HepG2 (cell line): ENCODE measurements around the gene GPR4. TPM values are rescaled to one million over a fixed set of nuclear protein-coding genes. Genes with fewer than 3 reads are reported as not detected.

Experiments used
- BORCS8-MEF2B ChIP-seq: sonication (generic); formaldehyde crosslinking; IDR thresholded peaks from 2 replicates; pipeline ENCODE4 v1.8.0; 2022; ENCODE audit warnings: mild to moderate bottlenecking, missing genetic modification reagents
- CEBPB ChIP-seq: IDR thresholded peaks from 2 replicates; pipeline ENCODE4 v1.6.1; 2011; ENCODE audit warnings: low read depth, low read length, improper control_type of control experiment, borderline replicate concordance
- E2F2 ChIP-seq: sonication (generic); formaldehyde crosslinking; IDR thresholded peaks from 2 replicates; pipeline ENCODE4 v1.4.0; 2020; ENCODE audit warnings: missing genetic modification reagents, borderline replicate concordance
- HIC2 ChIP-seq: sonication (generic); formaldehyde crosslinking; IDR thresholded peaks from 2 replicates; pipeline ENCODE4 v1.9.0; 2022; ENCODE audit warnings: low read depth, missing genetic modification reagents
- PRPF4 ChIP-seq: fragments of 200-400 bp; formaldehyde crosslinking; IDR thresholded peaks from 2 replicates; pipeline ENCODE4 v1.6.1; 2016; ENCODE audit warnings: low read length, low read depth; ENCODE audit not compliant: poor library complexity, severe bottlenecking
- RBM39 ChIP-seq: fragments of 200-400 bp; formaldehyde crosslinking; IDR thresholded peaks from one replicate; pipeline ENCODE4 v1.6.1; 2018; ENCODE audit warnings: antibody characterized with exemption, mild to moderate bottlenecking, low read depth, low read length; ENCODE audit not compliant: poor library complexity, severe bottlenecking
- SP140L ChIP-seq: sonication (generic); formaldehyde crosslinking; IDR thresholded peaks from 2 replicates; pipeline ENCODE4 v1.4.0; 2020; ENCODE audit warnings: missing genetic modification reagents, borderline replicate concordance
- WIZ ChIP-seq: sonication (generic); formaldehyde crosslinking; IDR thresholded peaks from 2 replicates; pipeline ENCODE4 v1.5.1; 2020; ENCODE audit warnings: mild to moderate bottlenecking, missing genetic modification reagents
- ZBTB1 ChIP-seq: sonication (generic); formaldehyde crosslinking; IDR thresholded peaks from 2 replicates; pipeline ENCODE4 v1.4.0; 2020; ENCODE audit warnings: missing genetic modification reagents, borderline replicate concordance
- ZNF10 ChIP-seq: sonication (generic); formaldehyde crosslinking; IDR thresholded peaks from 2 replicates; pipeline ENCODE4 v1.4.0; 2020; ENCODE audit warnings: mild to moderate bottlenecking, low read depth, missing genetic modification reagents, borderline replicate concordance
- ZNF333 ChIP-seq: sonication (generic); formaldehyde crosslinking; IDR thresholded peaks from 2 replicates; pipeline ENCODE4 v1.4.0; 2020; ENCODE audit warnings: mild to moderate bottlenecking, missing genetic modification reagents, borderline replicate concordance
- ZNF431 ChIP-seq: sonication (generic); formaldehyde crosslinking; IDR thresholded peaks from 2 replicates; pipeline ENCODE4 v1.9.0; 2022; ENCODE audit warnings: missing genetic modification reagents, low read depth, mild to moderate bottlenecking, borderline replicate concordance
- polyA plus RNA-seq, 8 experiments: library from polyadenylated mRNA; depleted of rRNA in 3 of 8; stranded (reverse) in 7 of 8; unstranded in 1 of 8; fragments of >200 nt; fragmentation: Illumina TruSeq in 4 of 8; extraction: Trizol in 4 of 8; gene quantifications; 2 replicates each; pipeline versions ENCODE4 v1.2.1 to v1.2.3, GENCODE V29; 2011 to 2016; ENCODE audit warnings: low read depth in 4 of 8, missing spikeins in 1 of 8, mixed read lengths in 1 of 8; ENCODE audit not compliant: insufficient read depth in 1 of 8
- total RNA-seq, 5 experiments: library from RNA; depleted of rRNA; stranded (reverse); fragments of >200 nt; fragmentation: Illumina TruSeq; extraction: Trizol; gene quantifications; 2 replicates each; pipeline ENCODE4 v1.2.3, GENCODE V29; 2016; ENCODE audit warnings: low read depth in 1 of 5
- TF ChIP-seq, protein P1 (sequence below): sonication (generic); formaldehyde crosslinking; IDR thresholded peaks from 2 replicates; pipeline ENCODE4 v1.4.0; 2020; ENCODE audit warnings: missing genetic modification reagents, borderline replicate concordance
- TF ChIP-seq, protein P2 (sequence below): sonication (generic); formaldehyde crosslinking; IDR thresholded peaks from 2 replicates; pipeline ENCODE4 v1.5.1; 2020; ENCODE audit warnings: missing genetic modification reagents, mild to moderate bottlenecking, borderline replicate concordance
- TF ChIP-seq, protein P3 (sequence below): IDR thresholded peaks from 2 replicates; pipeline ENCODE4 v1.6.1; 2012; ENCODE audit warnings: low read depth, low read length, improper control_type of control experiment
- TF ChIP-seq, protein P4 (sequence below): sonication (generic); formaldehyde crosslinking; IDR thresholded peaks from 2 replicates; pipeline ENCODE4 v1.5.1; 2020; ENCODE audit warnings: missing genetic modification reagents, mild to moderate bottlenecking, borderline replicate concordance

The GPR4 gene
- total and polyA plus RNA-seq, 2 of the 13 experiments (the other 11 are each of a cell fraction or from before 2014, with no cell fraction given): 0.15 TPM; not detected in 1

DNA sequence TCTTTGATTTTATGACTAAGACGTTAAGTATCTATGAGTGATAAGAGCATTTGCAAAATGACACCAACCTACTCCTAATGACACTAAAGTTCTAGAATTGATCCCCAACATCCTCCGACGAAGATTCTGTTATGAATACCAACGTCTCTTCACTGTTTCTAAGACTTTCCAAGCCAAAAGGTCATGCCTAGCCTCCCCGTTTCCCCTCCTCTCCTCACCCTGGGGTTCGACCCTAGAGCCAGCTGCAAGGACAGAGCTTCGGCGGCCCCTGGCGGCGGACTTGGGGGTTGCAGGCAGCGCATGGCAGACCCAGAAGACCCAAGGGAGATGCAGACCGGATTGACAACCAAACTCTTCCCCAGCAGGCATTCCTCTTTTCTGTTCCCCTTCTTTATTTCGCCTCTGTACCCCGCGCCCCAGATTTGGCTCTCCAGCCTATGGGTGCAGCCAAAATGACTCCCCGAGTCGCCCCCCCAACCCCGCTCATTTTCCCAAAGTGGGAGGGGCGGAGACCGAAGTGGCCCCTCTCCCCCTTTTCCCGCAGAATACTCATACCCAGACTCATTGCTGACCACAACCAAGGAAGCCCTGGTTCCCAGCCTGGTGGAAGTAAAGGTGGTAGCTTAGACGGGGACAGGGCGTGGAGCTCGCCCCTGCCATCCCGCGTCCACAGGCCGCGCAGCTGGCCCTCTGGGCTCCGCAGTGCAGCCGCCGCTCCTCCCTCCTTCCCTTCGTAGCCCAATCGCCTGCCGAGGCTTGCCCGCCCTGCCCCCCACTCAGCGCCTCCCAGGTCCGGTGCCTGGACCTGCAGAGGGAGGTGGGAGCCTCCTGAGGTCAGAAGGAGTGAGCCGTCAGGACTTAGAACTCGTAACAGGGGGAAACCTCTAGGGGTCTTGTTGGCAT, 41.3 kb upstream of the GPR4 start (continued):
- no peak for TF ChIP-seq SP140L (CRISPR knock-in tag)
- TF ChIP-seq RBM39: peak; percentile 19
- TF ChIP-seq ZBTB1 (CRISPR knock-in tag): no peak
- TF ChIP-seq, protein P1, sequence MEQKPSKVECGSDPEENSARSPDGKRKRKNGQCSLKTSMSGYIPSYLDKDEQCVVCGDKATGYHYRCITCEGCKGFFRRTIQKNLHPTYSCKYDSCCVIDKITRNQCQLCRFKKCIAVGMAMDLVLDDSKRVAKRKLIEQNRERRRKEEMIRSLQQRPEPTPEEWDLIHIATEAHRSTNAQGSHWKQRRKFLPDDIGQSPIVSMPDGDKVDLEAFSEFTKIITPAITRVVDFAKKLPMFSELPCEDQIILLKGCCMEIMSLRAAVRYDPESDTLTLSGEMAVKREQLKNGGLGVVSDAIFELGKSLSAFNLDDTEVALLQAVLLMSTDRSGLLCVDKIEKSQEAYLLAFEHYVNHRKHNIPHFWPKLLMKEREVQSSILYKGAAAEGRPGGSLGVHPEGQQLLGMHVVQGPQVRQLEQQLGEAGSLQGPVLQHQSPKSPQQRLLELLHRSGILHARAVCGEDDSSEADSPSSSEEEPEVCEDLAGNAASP (CRISPR knock-in tag): 0 out of 2 replicates have a peak, but pooled peaks have one; percentile 27
- TF ChIP-seq, protein P2, sequence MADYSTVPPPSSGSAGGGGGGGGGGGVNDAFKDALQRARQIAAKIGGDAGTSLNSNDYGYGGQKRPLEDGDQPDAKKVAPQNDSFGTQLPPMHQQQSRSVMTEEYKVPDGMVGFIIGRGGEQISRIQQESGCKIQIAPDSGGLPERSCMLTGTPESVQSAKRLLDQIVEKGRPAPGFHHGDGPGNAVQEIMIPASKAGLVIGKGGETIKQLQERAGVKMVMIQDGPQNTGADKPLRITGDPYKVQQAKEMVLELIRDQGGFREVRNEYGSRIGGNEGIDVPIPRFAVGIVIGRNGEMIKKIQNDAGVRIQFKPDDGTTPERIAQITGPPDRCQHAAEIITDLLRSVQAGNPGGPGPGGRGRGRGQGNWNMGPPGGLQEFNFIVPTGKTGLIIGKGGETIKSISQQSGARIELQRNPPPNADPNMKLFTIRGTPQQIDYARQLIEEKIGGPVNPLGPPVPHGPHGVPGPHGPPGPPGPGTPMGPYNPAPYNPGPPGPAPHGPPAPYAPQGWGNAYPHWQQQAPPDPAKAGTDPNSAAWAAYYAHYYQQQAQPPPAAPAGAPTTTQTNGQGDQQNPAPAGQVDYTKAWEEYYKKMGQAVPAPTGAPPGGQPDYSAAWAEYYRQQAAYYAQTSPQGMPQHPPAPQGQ (CRISPR knock-in tag): no peak
- TF ChIP-seq HIC2 (CRISPR knock-in tag): no peak
- no peak for TF ChIP-seq ZNF333 (CRISPR knock-in tag)
- TF ChIP-seq PRPF4: no peak
- TF ChIP-seq, protein P3, sequence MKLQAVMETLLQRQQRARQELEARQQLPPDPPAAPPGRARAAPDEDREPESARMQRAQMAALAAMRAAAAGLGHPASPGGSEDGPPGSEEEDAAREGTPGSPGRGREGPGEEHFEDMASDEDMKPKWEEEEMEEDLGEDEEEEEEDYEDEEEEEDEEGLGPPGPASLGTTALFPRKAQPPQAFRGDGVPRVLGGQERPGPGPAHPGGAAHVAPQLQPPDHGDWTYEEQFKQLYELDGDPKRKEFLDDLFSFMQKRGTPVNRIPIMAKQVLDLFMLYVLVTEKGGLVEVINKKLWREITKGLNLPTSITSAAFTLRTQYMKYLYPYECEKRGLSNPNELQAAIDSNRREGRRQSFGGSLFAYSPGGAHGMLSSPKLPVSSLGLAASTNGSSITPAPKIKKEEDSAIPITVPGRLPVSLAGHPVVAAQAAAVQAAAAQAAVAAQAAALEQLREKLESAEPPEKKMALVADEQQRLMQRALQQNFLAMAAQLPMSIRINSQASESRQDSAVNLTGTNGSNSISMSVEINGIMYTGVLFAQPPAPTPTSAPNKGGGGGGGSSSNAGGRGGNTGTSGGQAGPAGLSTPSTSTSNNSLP: no peak
- no peak for TF ChIP-seq ZNF10 (CRISPR knock-in tag)
- TF ChIP-seq E2F2 (CRISPR knock-in tag): no peak
- TF ChIP-seq ZNF431 (CRISPR knock-in tag): no peak
- TF ChIP-seq, protein P4, sequence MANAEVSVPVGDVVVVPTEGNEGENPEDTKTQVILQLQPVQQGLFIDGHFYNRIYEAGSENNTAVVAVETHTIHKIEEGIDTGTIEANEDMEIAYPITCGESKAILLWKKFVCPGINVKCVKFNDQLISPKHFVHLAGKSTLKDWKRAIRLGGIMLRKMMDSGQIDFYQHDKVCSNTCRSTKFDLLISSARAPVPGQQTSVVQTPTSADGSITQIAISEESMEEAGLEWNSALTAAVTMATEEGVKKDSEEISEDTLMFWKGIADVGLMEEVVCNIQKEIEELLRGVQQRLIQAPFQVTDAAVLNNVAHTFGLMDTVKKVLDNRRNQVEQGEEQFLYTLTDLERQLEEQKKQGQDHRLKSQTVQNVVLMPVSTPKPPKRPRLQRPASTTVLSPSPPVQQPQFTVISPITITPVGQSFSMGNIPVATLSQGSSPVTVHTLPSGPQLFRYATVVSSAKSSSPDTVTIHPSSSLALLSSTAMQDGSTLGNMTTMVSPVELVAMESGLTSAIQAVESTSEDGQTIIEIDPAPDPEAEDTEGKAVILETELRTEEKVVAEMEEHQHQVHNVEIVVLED (CRISPR knock-in tag): no peak
- TF ChIP-seq CEBPB: no peak
- TF ChIP-seq BORCS8-MEF2B: peak; percentile 62; the same call in 1 of the 2 replicates
- no peak for TF ChIP-seq WIZ (CRISPR knock-in tag)
